HepG2 (cell line): ENCODE results near the gene BICDL1. TPM values are rescaled to one million over a fixed set of nuclear protein-coding genes. Genes with fewer than 3 reads are reported as not detected.

Experiments
- ATAC-seq: fragments of 200-7000 bp; cut with Tn5 transposase; 3 replicates; pipeline ENCODE4 v1.9.1; 2020; ENCODE audit warnings: mild to moderate bottlenecking, moderate library complexity
- BruUV-seq: library from RNA; stranded (reverse); fragments of 400-500 nt; replicated peaks from 2 replicates; lab custom pipeline; 2021; lab: Mats Ljungman, UMichigan
- CTCF ChIA-PET: fragments of 300-600 bp; formaldehyde crosslinking; extraction: SDS; loops from one replicate; lab custom pipeline; 2021; ENCODE audit warnings: low total read pairs, inconsistent platforms, low intra/inter-chr PET ratio; lab: Yijun Ruan, JAX
- POLR2A ChIA-PET: fragments of 350-600 bp; sonication (Branson Sonifier 250); formaldehyde crosslinking; loops from one replicate; lab custom pipeline; 2020; ENCODE audit warnings: antibody characterized with exemption, inconsistent platforms; lab: Yijun Ruan, JAX
- DNase-seq: peaks from one replicate; pipeline ENCODE4 v3.0.0-alpha.2; 2015; ENCODE audit warnings: low spot score
- FAIRE-seq: peaks from 3 replicates; lab custom pipeline; 2011; peaks lifted over from hg19 to GRCh38; lab: Jason Lieb, UNC
- H2AFZ ChIP-seq: one replicate; pipeline ENCODE4 v1.6.1; 2011; ENCODE audit warnings: low read length, inconsistent platforms
- H3K27ac ChIP-seq: fragments of 300-600 bp; 3 replicates; pipeline ENCODE4 v1.8.0; 2011; ENCODE audit warnings: mixed run types, mild to moderate bottlenecking, mixed read lengths, low read length, inconsistent platforms; ENCODE audit not compliant: insufficient read depth; ENCODE audit errors: extremely low read length
- H3K27me3 ChIP-seq, 2 experiments: fragments of 200-600 bp in 1 of 2; 2 replicates in 1 of 2; 3 replicates in 1 of 2; pipeline versions ENCODE4 v1.6.0 to v1.8.0; 2011; ENCODE audit warnings: low read length in 2 of 2, mild to moderate bottlenecking in 2 of 2, moderate library complexity in 2 of 2, inconsistent platforms in 1 of 2; ENCODE audit not compliant: insufficient read depth in 2 of 2, control insufficient read depth in 1 of 2
- H3K36me3 ChIP-seq, 2 experiments: fragments of 200-600 bp in 1 of 2; replicated peaks in 1 of 2; 2 replicates in 1 of 2; 3 replicates in 1 of 2; pipeline versions ENCODE4 v1.5.1 to v1.8.0; 2011; ENCODE audit warnings: low read length in 2 of 2, inconsistent platforms in 1 of 2; ENCODE audit not compliant: insufficient read depth in 2 of 2, control insufficient read depth in 1 of 2
- H3K4me1 ChIP-seq: 2 replicates; pipeline ENCODE4 v1.5.1; 2012; ENCODE audit warnings: low read length, inconsistent platforms; ENCODE audit not compliant: insufficient read depth
- H3K4me2 ChIP-seq: 2 replicates; pipeline ENCODE4 v1.6.0; 2011; ENCODE audit warnings: low read depth, low read length, inconsistent platforms
- H3K4me3 ChIP-seq, 3 experiments: fragments of 200-600 bp in 1 of 3; sonication (generic), shearing (Covaris generic) in 1 of 3; replicated peaks in 1 of 3; 2 replicates each; pipeline ENCODE4 v1.5.1; 2011 to 2016; ENCODE audit warnings: low read length in 3 of 3, inconsistent platforms in 2 of 3, low read depth in 2 of 3, mild to moderate bottlenecking in 2 of 3, control low read depth in 1 of 3, mixed read lengths in 1 of 3; ENCODE audit not compliant: insufficient read depth in 1 of 3
- H3K79me2 ChIP-seq: one replicate; pipeline ENCODE4 v1.6.1; 2011; ENCODE audit warnings: low read length, inconsistent platforms; ENCODE audit not compliant: insufficient read depth
- H3K9ac ChIP-seq: 2 replicates; pipeline ENCODE4 v1.6.0; 2011; ENCODE audit warnings: mild to moderate bottlenecking, low read depth, low read length, inconsistent platforms; ENCODE audit not compliant: insufficient read depth
- H3K9me3 ChIP-seq: 2 replicates; pipeline ENCODE4 v1.5.1; 2012; ENCODE audit warnings: mild to moderate bottlenecking, low read length
- H4K20me1 ChIP-seq: 2 replicates; pipeline ENCODE4 v1.6.0; 2011; ENCODE audit warnings: inconsistent platforms, mild to moderate bottlenecking, low read length, moderate library complexity; ENCODE audit not compliant: insufficient read depth
- ADNP ChIP-seq: sonication (generic); formaldehyde crosslinking; IDR thresholded peaks from 2 replicates; pipeline ENCODE4 v1.4.0; 2020; ENCODE audit warnings: missing genetic modification reagents
- ATF6 ChIP-seq: sonication (generic); formaldehyde crosslinking; conservative IDR thresholded peaks from 2 replicates; pipeline ENCODE4 v1.4.0; 2020; ENCODE audit warnings: missing genetic modification reagents
- CBFB ChIP-seq: sonication (generic); formaldehyde crosslinking; IDR thresholded peaks from 2 replicates; pipeline ENCODE4 v1.4.0; 2020; ENCODE audit warnings: missing genetic modification reagents
- CHD4 ChIP-seq: fragments of 200-600 bp; sonication (generic); IDR thresholded peaks from 2 replicates; pipeline ENCODE4 v1.7.0; 2017; ENCODE audit warnings: mild to moderate bottlenecking, low read length, borderline replicate concordance
- DNMT1 ChIP-seq: sonication (generic); formaldehyde crosslinking; IDR thresholded peaks from 2 replicates; pipeline ENCODE4 v1.5.1; 2020; ENCODE audit warnings: mild to moderate bottlenecking, missing genetic modification reagents
- DNMT3B ChIP-seq: conservative IDR thresholded peaks from 2 replicates; pipeline ENCODE4 v1.6.1; 2016; ENCODE audit warnings: missing biosample characterization, control low read depth
- IRF2 ChIP-seq: IDR thresholded peaks from 2 replicates; pipeline ENCODE4 v1.6.1; 2018; ENCODE audit warnings: missing genetic modification reagents, missing compliant biosample characterization
- ISL2 ChIP-seq: sonication (generic); formaldehyde crosslinking; IDR thresholded peaks from 2 replicates; pipeline ENCODE4 v1.5.0; 2020; ENCODE audit warnings: missing genetic modification reagents
- NCOA2 ChIP-seq: sonication (generic); formaldehyde crosslinking; IDR thresholded peaks from 2 replicates; pipeline ENCODE4 v1.8.0; 2022; ENCODE audit warnings: inconsistent platforms
- NFRKB ChIP-seq: fragments of 450-650 bp; IDR thresholded peaks from 2 replicates; pipeline ENCODE4 v1.6.1; 2017
- SNAPC2 ChIP-seq: sonication (generic); formaldehyde crosslinking; IDR thresholded peaks from 2 replicates; pipeline ENCODE4 v1.8.1; 2022; ENCODE audit warnings: mild to moderate bottlenecking, missing genetic modification reagents
- STAT5B ChIP-seq: sonication (generic); formaldehyde crosslinking; IDR thresholded peaks from 2 replicates; pipeline ENCODE4 v1.4.0; 2020; ENCODE audit warnings: missing genetic modification reagents
- U2AF2 ChIP-seq: fragments of 200-400 bp; formaldehyde crosslinking; IDR thresholded peaks from 2 replicates; pipeline ENCODE4 v1.6.1; 2017; ENCODE audit warnings: low read depth, mild to moderate bottlenecking, low read length
- ZFP36L1 ChIP-seq: sonication (generic); formaldehyde crosslinking; IDR thresholded peaks from 2 replicates; pipeline ENCODE4 v1.8.0; 2022; ENCODE audit warnings: mild to moderate bottlenecking, missing genetic modification reagents, moderate library complexity
- ZNF230 ChIP-seq: sonication (generic); formaldehyde crosslinking; IDR thresholded peaks from 2 replicates; pipeline ENCODE4 v1.4.0; 2020; ENCODE audit warnings: mild to moderate bottlenecking, missing genetic modification reagents
- ZNF280B ChIP-seq: sonication (generic); formaldehyde crosslinking; IDR thresholded peaks from 2 replicates; pipeline ENCODE4 v1.5.0; 2020; ENCODE audit warnings: missing genetic modification reagents, mild to moderate bottlenecking, borderline replicate concordance
- ZNF567 ChIP-seq: sonication (generic); formaldehyde crosslinking; IDR thresholded peaks from 2 replicates; pipeline ENCODE4 v1.8.1; 2023; ENCODE audit warnings: mild to moderate bottlenecking, missing genetic modification reagents, borderline replicate concordance
- ZNF776 ChIP-seq: sonication (generic); formaldehyde crosslinking; IDR thresholded peaks from 2 replicates; pipeline ENCODE4 v1.4.0; 2020; ENCODE audit warnings: mild to moderate bottlenecking, missing genetic modification reagents
- WGBS: methylation state at CpG from one replicate; pipeline ENCODE4 v1.1.6; 2017; ENCODE audit warnings: low lambda C conversion rate; 5-methylcytosine and 5-hydroxymethylcytosine counted together
- in situ Hi-C: cut with HindIII; loops from 2 replicates; pipeline ENCODE4 v1.10.0; 2017; ENCODE audit warnings: low pct_unique_long_range_greater_than_20kb; ENCODE audit not compliant: extremely low pct_ligation_motif_present
- intact Hi-C: fragments of 100-400 bp; cut with micrococcal nuclease; formaldehyde crosslinking; loops from one replicate; pipeline ENCODE4 v1.10.0; 2022; ENCODE audit not compliant: unreplicated experiment
- polyA plus RNA-seq, 8 experiments: library from polyadenylated mRNA; depleted of rRNA in 3 of 8; stranded (reverse) in 7 of 8; unstranded in 1 of 8; fragments of >200 nt; fragmentation: Illumina TruSeq in 4 of 8; extraction: Trizol in 4 of 8; gene quantifications; 2 replicates each; pipeline versions ENCODE4 v1.2.1 to v1.2.3, GENCODE V29; 2011 to 2016; ENCODE audit warnings: low read depth in 4 of 8, missing spikeins in 1 of 8, mixed read lengths in 1 of 8; ENCODE audit not compliant: insufficient read depth in 1 of 8
- total RNA-seq, 5 experiments: library from RNA; depleted of rRNA; stranded (reverse); fragments of >200 nt; fragmentation: Illumina TruSeq; extraction: Trizol; gene quantifications; 2 replicates each; pipeline ENCODE4 v1.2.3, GENCODE V29; 2016; ENCODE audit warnings: low read depth in 1 of 5

BICDL1 gene
- total and polyA plus RNA-seq, 2 of the 13 experiments (the other 11 are each of a cell fraction or from before 2014, with no cell fraction given): 3.6 to 9.7 TPM

- H3K9ac ChIP-seq: no peak overlapping the region
- intact Hi-C loops (no loop called here), in situ Hi-C loops (no loop called here)
- peaks cover 0 to 10% of the 10 kb centered on the region in 2 experiments; a peak in 3 of 5 replicates for H3K27me3 ChIP-seq
- TF ChIP-seq ZNF776 (CRISPR knock-in tag) (no peak), DNMT3B (CRISPR knock-in tag) (no peak), CBFB (no peak), ZNF567 (CRISPR knock-in tag) (no peak), NFRKB (no peak), ZNF230 (CRISPR knock-in tag) (no peak), ISL2 (CRISPR knock-in tag) (no peak), ATF6 (CRISPR knock-in tag) (no peak), CHD4 (no peak), IRF2 (no peak), SNAPC2 (CRISPR knock-in tag) (no peak), U2AF2 (no peak), ADNP (no peak), ZFP36L1 (CRISPR knock-in tag) (no peak), STAT5B (CRISPR knock-in tag) (no peak), DNMT1 (CRISPR knock-in tag) (no peak), NCOA2 (CRISPR knock-in tag) (no peak), ZNF280B (CRISPR knock-in tag) (no peak)
- ATAC-seq (no peak), DNase-seq (no peak), FAIRE-seq (no peak)
- H3K27ac ChIP-seq: no peak overlapping the region
- 65% methylated on average over 6 of the region's 6 CpGs for WGBS
- no peak overlapping the region for H3K4me2 ChIP-seq
- H3K36me3 ChIP-seq: no peaks in the 10 kb centered on the region
- no peaks in the 10 kb centered on the region for H3K79me2 ChIP-seq
- no peaks in the 10 kb centered on the region for H3K9me3 ChIP-seq
- no peaks in the 10 kb centered on the region for H4K20me1 ChIP-seq
- no peaks in the 10 kb centered on the region for H3K4me1 ChIP-seq
- POLR2A ChIA-PET: no interaction called here
- no peak overlapping the region for H2AFZ ChIP-seq
- no TSS peak for BruUV-seq
- CTCF ChIA-PET: no interaction called here
- H3K4me3 ChIP-seq: no peak overlapping the region
Observed at GRCh38 chr12:119964929-119965328, 24.1 kb upstream of the BICDL1 start.
